Measurements from ENCODE around the gene PPP1R3D.
"Not testable (repeated sequence)": the region's sequence is repeated elsewhere in the genome, so short reads cannot be mapped to it uniquely, and the experiment has no call there.

The PPP1R3D gene

DNA sequence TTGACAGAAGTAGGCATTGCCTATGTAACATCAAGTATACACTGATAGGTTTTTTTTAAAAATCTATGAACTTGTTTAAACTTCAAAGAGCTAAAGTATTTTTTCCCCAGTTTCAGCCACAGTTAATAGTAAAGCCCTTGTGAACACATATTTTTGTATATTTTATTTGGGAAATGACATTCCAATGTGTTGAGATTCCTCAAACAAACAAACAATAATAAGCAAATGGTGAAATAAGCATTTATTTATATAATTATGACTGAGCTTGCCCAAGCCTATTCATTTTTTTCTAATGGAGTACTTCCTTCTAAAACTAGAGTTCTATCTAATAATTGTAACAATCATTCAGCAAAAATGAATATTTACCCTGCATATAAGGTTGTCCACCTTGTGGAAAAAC lies 19.2 kb downstream of the PPP1R3D start:
- ATAC-seq (ENCODE audit: low read depth) (no peak), DNase-seq (ENCODE audit: low spot score in 2 of 2) (no peak)
- Mint-ChIP-seq H3K27me3 (peaks cover 1% of the 10 kb centered on the region), H3K4me1 (no peaks in the 10 kb centered on the region), H3K9me3 (no peaks in the 10 kb centered on the region), H3K27ac (no peak overlapping the region), H3K36me3 (no peaks in the 10 kb centered on the region), H3K4me3 (no peak overlapping the region)

DNA sequence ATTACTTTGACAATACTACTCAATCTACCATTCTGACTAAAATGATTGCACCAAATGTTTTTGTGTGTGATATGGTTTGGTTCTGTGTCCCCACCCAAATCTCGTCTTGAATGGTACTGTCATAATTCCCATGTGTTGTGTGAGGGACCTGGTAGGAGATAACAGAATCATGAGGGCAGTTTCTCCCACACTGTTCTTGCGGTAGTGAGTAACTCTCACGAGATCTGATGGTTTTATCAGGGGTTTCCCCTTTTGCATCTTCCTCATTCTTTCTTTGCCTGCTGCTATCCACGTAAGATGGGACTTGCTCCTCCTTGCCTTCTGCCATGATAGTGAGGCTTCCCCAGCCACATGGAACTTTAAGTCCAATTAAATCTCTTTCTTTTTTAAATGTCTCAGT lies 27.5 kb downstream of the PPP1R3D start:
- H3K9me3 Mint-ChIP-seq, result no peaks in the 10 kb centered on the region
- no peaks in the 10 kb centered on the region for H3K36me3 Mint-ChIP-seq
- H3K27me3 Mint-ChIP-seq, result no peaks in the 10 kb centered on the region
- peaks cover 4% of the 10 kb centered on the region for H3K4me1 Mint-ChIP-seq
- ATAC-seq (ENCODE audit: low read depth), result peak; percentile 70
- no peak for DNase-seq (ENCODE audit: low spot score in 2 of 2)
- H3K27ac Mint-ChIP-seq, result no peak overlapping the region
- no peak overlapping the region for H3K4me3 Mint-ChIP-seq

GRCh38 chr20:59911041-59911440 lies 29.1 kb downstream of the PPP1R3D start:
- no peak overlapping the region for H3K4me3 Mint-ChIP-seq
- H3K27ac Mint-ChIP-seq, result no peak overlapping the region
- DNase-seq (ENCODE audit: low spot score in 2 of 2) (no peak), ATAC-seq (ENCODE audit: low read depth) (no peak)
- peaks cover 4% of the 10 kb centered on the region for H3K4me1 Mint-ChIP-seq
- no peaks in the 10 kb centered on the region for H3K36me3 Mint-ChIP-seq
- H3K9me3 Mint-ChIP-seq, result no peaks in the 10 kb centered on the region
- no peaks in the 10 kb centered on the region for H3K27me3 Mint-ChIP-seq

DNA sequence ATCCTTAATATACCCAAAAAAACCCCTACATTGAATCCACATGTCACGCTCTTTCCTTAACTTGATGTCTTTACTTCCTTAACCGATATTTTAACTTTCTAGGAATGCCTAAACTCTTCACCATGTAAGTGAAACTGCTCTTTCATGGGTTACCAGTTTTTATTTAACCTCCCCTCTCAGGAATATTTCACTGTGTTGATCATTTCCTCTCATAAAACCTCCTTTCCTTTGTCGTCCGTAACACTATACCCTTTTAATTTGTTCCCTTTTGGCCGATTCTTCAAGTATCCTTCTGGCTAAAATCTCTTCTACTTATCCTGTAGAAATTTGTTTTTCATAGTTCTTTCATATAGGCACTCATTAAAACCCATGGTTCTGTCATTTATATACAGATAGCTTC lies 31.2 kb downstream of the PPP1R3D start:
- DNase-seq (ENCODE audit: low spot score in 2 of 2), result no peak
- Mint-ChIP-seq H3K4me1 (peaks cover 4% of the 10 kb centered on the region), H3K36me3 (no peaks in the 10 kb centered on the region), H3K27me3 (no peaks in the 10 kb centered on the region), H3K4me3 (no peak overlapping the region), H3K27ac (no peak overlapping the region), H3K9me3 (no peaks in the 10 kb centered on the region)
- no peak for ATAC-seq (ENCODE audit: low read depth)

GRCh38 chr20:59903621-59904020 lies 36.5 kb downstream of the PPP1R3D start:
- no peak overlapping the region for H3K4me3 Mint-ChIP-seq
- DNase-seq (ENCODE audit: low spot score in 2 of 2), result no peak
- H3K9me3 Mint-ChIP-seq, result no peaks in the 10 kb centered on the region
- H3K4me1 Mint-ChIP-seq, result no peaks in the 10 kb centered on the region
- no peak overlapping the region for H3K27ac Mint-ChIP-seq
- no peaks in the 10 kb centered on the region for H3K27me3 Mint-ChIP-seq
- H3K36me3 Mint-ChIP-seq, result no peaks in the 10 kb centered on the region
- no peak for ATAC-seq (ENCODE audit: low read depth)

DNA sequence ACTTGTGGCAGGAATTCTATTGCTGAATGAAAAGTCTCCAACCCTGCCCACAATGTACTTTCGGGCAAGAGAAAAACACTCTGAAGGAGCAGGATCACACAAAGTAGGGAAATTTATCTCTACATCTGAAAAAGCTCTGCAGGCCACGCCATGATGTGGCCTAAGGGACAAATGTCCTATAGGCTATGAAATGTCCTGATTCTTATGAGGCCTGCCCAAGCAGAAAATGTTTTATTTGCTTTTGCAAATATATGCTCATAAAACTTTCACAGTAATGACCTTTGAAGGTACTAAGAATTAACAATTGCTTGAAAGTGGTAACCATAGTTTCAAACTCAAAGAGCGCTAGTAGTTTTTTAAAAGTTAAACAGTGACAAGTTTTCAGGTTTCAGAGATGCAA lies 37.6 kb downstream of the PPP1R3D start:
- ATAC-seq (ENCODE audit: low read depth), result no peak
- Mint-ChIP-seq H3K4me1 (no peaks in the 10 kb centered on the region), H3K27ac (no peak overlapping the region)

GRCh38 chr20:59895908-59896307 lies 44.2 kb downstream of the PPP1R3D start:
- DNase-seq (ENCODE audit: low spot score in 2 of 2) (no peak), ATAC-seq (ENCODE audit: low read depth) (no peak)
- H3K4me1 Mint-ChIP-seq, result peaks cover 8% of the 10 kb centered on the region
- H3K27me3 Mint-ChIP-seq, result peaks cover 3% of the 10 kb centered on the region
- peaks cover 1% of the 10 kb centered on the region for H3K9me3 Mint-ChIP-seq
- H3K36me3 Mint-ChIP-seq, result peaks cover 5% of the 10 kb centered on the region
- no peak overlapping the region for H3K4me3 Mint-ChIP-seq
- H3K27ac Mint-ChIP-seq, result no peak overlapping the region

More for the DNA sequence above, 37.6 kb downstream of the PPP1R3D start:
- peaks cover 1% of the 10 kb centered on the region for H3K36me3 Mint-ChIP-seq
- H3K27me3 Mint-ChIP-seq, result no peaks in the 10 kb centered on the region
- no peak for DNase-seq (ENCODE audit: low spot score in 2 of 2)
- peaks cover 1% of the 10 kb centered on the region for H3K9me3 Mint-ChIP-seq
- no peak overlapping the region for H3K4me3 Mint-ChIP-seq

- Mint-ChIP-seq H3K36me3 (peaks cover 4% of the 10 kb centered on the region), H3K27me3 (peaks cover 3% of the 10 kb centered on the region), H3K27ac (no peak overlapping the region), H3K9me3 (peaks cover 2% of the 10 kb centered on the region), H3K4me3 (no peak overlapping the region), H3K4me1 (peaks cover 10% of the 10 kb centered on the region)
- DNase-seq (ENCODE audit: low spot score in 2 of 2) (no peak), ATAC-seq (ENCODE audit: low read depth) (peak; percentile 68)
Measured at GRCh38 chr20:59891581-59891980, 48.5 kb downstream of the PPP1R3D start.

- H3K27ac Mint-ChIP-seq, H3K36me3 Mint-ChIP-seq: not testable (repeated sequence)
Measured at GRCh38 chr20:59890035-59890434, 50.1 kb downstream of the PPP1R3D start.

DNA sequence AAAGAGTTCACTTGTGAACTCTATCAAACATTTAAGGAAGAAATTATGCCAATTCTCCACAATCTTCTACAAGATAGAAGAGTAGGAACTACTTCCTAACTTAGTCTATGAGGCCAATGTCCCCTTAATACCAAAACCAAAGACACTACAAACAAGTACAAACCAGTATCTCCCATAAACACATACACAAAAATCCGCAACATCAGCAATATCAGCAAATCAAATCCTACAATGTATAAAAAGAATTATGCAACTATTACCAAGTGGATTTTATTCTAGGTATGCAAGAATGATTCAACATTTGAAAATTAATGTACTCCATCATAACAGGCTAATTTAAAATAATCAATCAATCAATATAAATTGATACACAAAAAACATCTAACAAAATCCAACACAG lies 52.1 kb downstream of the PPP1R3D start:
- Mint-ChIP-seq H3K4me3 (no peak overlapping the region), H3K27me3 (no peaks in the 10 kb centered on the region), H3K4me1 (peaks cover 10% of the 10 kb centered on the region), H3K9me3 (peaks cover 2% of the 10 kb centered on the region), H3K27ac (no peak overlapping the region), H3K36me3 (peaks cover 5% of the 10 kb centered on the region)
- ATAC-seq (ENCODE audit: low read depth), result no peak
- no peak for DNase-seq (ENCODE audit: low spot score in 2 of 2)

More at GRCh38 chr20:59890035-59890434, 50.1 kb downstream of the PPP1R3D start:
- not testable (repeated sequence) for H3K4me1 Mint-ChIP-seq; H3K27me3 Mint-ChIP-seq; ATAC-seq (ENCODE audit: low read depth); DNase-seq (ENCODE audit: low spot score in 2 of 2); H3K4me3 Mint-ChIP-seq; H3K9me3 Mint-ChIP-seq
